NT2/D1 (cell line): ENCODE measurements around the gene TEC.

Experiments
- SUZ12 ChIP-seq: IDR thresholded peaks from 2 replicates; pipeline ENCODE4 v1.6.1; 2011; ENCODE audit not compliant: insufficient read length, insufficient read depth; ENCODE audit errors: extremely low read depth
- YY1 ChIP-seq: IDR thresholded peaks from 2 replicates; pipeline ENCODE4 v1.6.1; 2011; ENCODE audit not compliant: insufficient read length, insufficient read depth
- ZNF274 ChIP-seq: IDR thresholded peaks from 2 replicates; pipeline ENCODE4 v1.6.1; 2011; ENCODE audit warnings: mild to moderate bottlenecking, low read depth, low read length

DNA sequence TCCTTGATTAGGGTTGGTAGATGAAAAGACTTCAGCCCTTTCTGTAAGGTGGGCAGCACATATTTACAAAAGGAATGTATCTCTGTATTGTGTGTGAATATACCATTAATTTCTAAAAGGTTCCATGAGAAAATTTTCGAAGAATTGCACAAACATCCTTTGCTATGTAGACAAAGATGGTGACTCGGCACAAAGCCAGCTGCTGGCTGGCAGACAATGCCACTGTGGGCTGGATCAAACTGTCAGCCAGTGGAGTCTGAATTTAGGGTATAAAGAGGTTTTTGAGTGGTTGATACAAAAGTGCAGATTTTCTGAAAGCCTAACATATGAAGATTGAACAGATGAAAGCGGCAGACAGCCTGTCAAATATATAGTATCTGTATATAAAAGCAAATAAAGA is 129.9 kb downstream of the TEC start:
- TF ChIP-seq ZNF274 = no peak
- TF ChIP-seq YY1 = no peak
- TF ChIP-seq SUZ12 = no peak
